ENCODE results near the gene MRPS14. TPM values are rescaled to one million over a fixed set of nuclear protein-coding genes. Genes with fewer than 3 reads are reported as not detected.
"Not testable (repeated sequence)": the region's sequence is repeated elsewhere in the genome, so short reads cannot be mapped to it uniquely, and the experiment has no call there.

The MRPS14 gene
- total RNA-seq, 1 donor from 2014 or later: 27.5 TPM

GRCh38 chr1:175024773-175025172, 1.5 kb upstream of the MRPS14 start:
- DNase-seq: no peak
- Histone ChIP-seq H3K27me3 (ENCODE audit: low read depth) (no peaks in the 10 kb centered on the region), H3K9me3 (no peaks in the 10 kb centered on the region), H3K27ac (no peak overlapping the region), H3K36me3 (peaks cover 5% of the 10 kb centered on the region), H3K4me1 (peaks cover 21% of the 10 kb centered on the region), H3K4me3 (no peak overlapping the region)
- TF ChIP-seq CTCF (IDR thresholded peaks at IDR 0.05): no peak
- no peak for ATAC-seq
- intact Hi-C loops (cut with DNase I): no loop called here

GRCh38 chr1:175023922-175024242, 657 bp upstream of the MRPS14 start:
- DNase-seq; ATAC-seq; H3K36me3 ChIP-seq; H3K9me3 ChIP-seq; intact Hi-C loops (cut with DNase I); H3K27me3 ChIP-seq (ENCODE audit: low read depth): not testable (repeated sequence)
- peaks cover 21% of the 10 kb centered on the region for H3K4me1 ChIP-seq
- H3K4me3 ChIP-seq: peak overlapping the region; percentile 79
- peak overlapping the region; percentile 80 for H3K27ac ChIP-seq

DNA sequence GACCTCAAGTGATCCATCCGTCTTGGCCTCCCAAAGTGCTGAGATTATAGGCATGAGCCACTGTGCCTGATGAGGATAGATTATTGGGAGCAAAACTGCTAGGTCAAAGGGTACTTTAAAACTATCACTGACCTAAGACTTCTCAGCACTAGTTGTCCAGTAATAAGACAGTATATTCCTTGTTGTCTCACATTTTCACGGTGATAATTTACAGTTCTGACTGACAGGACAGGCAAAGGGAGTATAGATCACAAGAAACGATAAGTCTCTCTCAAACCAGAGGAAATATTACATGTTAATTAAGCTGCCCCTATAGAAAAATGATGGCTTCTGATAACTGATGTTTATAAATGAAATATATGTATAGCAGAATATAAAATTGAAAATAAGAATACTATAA, 3.7 kb downstream of the MRPS14 start:
- Histone ChIP-seq H3K27me3 (ENCODE audit: low read depth) (no peaks in the 10 kb centered on the region), H3K27ac (no peak overlapping the region), H3K9me3 (no peaks in the 10 kb centered on the region), H3K4me3 (no peak overlapping the region), H3K36me3 (peaks cover 46% of the 10 kb centered on the region), H3K4me1 (peaks cover 21% of the 10 kb centered on the region)
- ATAC-seq: no peak
- intact Hi-C loops (cut with DNase I): no loop called here
- TF ChIP-seq CTCF (IDR thresholded peaks at IDR 0.05): no peak
- DNase-seq: no peak

- Histone ChIP-seq H3K27me3 (ENCODE audit: low read depth) (no peaks in the 10 kb centered on the region), H3K27ac (no peak overlapping the region), H3K36me3 (peaks cover 87% of the 10 kb centered on the region), H3K4me3 (no peak overlapping the region), H3K9me3 (no peaks in the 10 kb centered on the region), H3K4me1 (no peaks in the 10 kb centered on the region)
- peak in 1 of 2 donors; percentile 28 for ATAC-seq
- intact Hi-C loops (cut with DNase I): no loop called here
- TF ChIP-seq CTCF (IDR thresholded peaks at IDR 0.05): no peak
- no peak for DNase-seq
These were observed 8.0 kb downstream of the MRPS14 start for GRCh38 chr1:175015243-175015642.

GRCh38 chr1:175013445-175013844, 9.8 kb downstream of the MRPS14 start:
- no peaks in the 10 kb centered on the region for H3K9me3 ChIP-seq
- TF ChIP-seq CTCF (IDR thresholded peaks at IDR 0.05): no peak
- intact Hi-C loops (cut with DNase I): no loop called here
- no peaks in the 10 kb centered on the region for H3K27me3 ChIP-seq (ENCODE audit: low read depth)
- H3K36me3 ChIP-seq: peaks cover 100% of the 10 kb centered on the region
- no peak for DNase-seq
- no peaks in the 10 kb centered on the region for H3K4me1 ChIP-seq
- H3K4me3 ChIP-seq: no peak overlapping the region
- no peak overlapping the region for H3K27ac ChIP-seq
- no peak for ATAC-seq

DNA sequence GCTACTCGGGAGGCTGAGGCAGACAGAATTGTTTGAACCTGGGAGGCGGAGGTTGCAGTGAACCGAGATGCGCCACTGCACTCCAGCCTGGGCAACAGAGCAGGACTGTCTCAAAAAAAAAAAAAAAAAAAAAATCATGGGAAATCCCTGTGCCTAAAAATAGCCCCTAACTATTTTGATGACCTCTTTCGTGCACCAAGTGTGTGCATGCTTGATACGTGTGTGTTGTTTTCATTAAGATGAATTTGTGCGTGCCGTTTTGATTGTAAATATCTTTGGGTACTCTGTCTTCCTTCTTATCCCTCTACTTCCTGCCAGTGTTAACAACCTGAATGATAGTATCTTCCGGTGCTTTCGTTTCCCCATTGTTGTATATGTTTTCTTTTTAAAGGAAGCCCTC, 13.7 kb downstream of the MRPS14 start:
- no peaks in the 10 kb centered on the region for H3K27me3 ChIP-seq (ENCODE audit: low read depth)
- H3K4me3 ChIP-seq: no peak overlapping the region
- intact Hi-C loops (cut with DNase I): no loop called here
- H3K27ac ChIP-seq: no peak overlapping the region
- TF ChIP-seq CTCF (IDR thresholded peaks at IDR 0.05): no peak
- DNase-seq: no peak
- H3K36me3 ChIP-seq: peaks cover 100% of the 10 kb centered on the region
- no peaks in the 10 kb centered on the region for H3K9me3 ChIP-seq
- ATAC-seq: no peak
- H3K4me1 ChIP-seq: no peaks in the 10 kb centered on the region

Measured in lower lobe of right lung (tissue), 2 donors.